A673 (cell line): Measurements from ENCODE around the gene NANOS3. TPM values are rescaled to one million over a fixed set of nuclear protein-coding genes. Genes with fewer than 3 reads are reported as not detected.

ENCODE experiments used
- BruUV-seq: library from RNA; stranded (reverse); fragments of 400-500 nt; replicated peaks from 2 replicates; lab custom pipeline; 2021; lab: Mats Ljungman, UMichigan
- CTCF ChIA-PET: fragments of 300-600 bp; sonication (Branson Sonifier 250); formaldehyde crosslinking; loops from one replicate; lab custom pipeline; 2022; ENCODE audit warnings: antibody characterized with exemption; lab: Charles Lee
- POLR2A ChIA-PET: fragments of 300-600 bp; sonication (Branson Sonifier 250); formaldehyde crosslinking; loops from one replicate; lab custom pipeline; 2022; ENCODE audit warnings: antibody characterized with exemption; ENCODE audit not compliant: low non-redundant PET; lab: Charles Lee
- DNase-seq: peaks from one replicate; pipeline ENCODE4 v3.0.0-alpha.2; 2015; ENCODE audit warnings: low spot score
- H3K27ac ChIP-seq: fragments of 200-600 bp; sonication (generic); 2 replicates; pipeline ENCODE4 v1.5.1; 2016; ENCODE audit warnings: mixed run types, low read depth, mild to moderate bottlenecking, mixed read lengths, antibody characterized with exemption, low read length; ENCODE audit not compliant: poor library complexity, severe bottlenecking
- H3K27me3 ChIP-seq: fragments of 200-600 bp; sonication (generic); replicated peaks from 2 replicates; pipeline ENCODE4 v1.6.1; 2017; ENCODE audit warnings: mixed run types, low read depth, mild to moderate bottlenecking, mixed read lengths, antibody characterized with exemption, low read length; ENCODE audit not compliant: insufficient read depth, poor library complexity
- H3K36me3 ChIP-seq: fragments of 200-600 bp; sonication (generic); 2 replicates; pipeline ENCODE4 v1.6.1; 2016; ENCODE audit warnings: mixed run types, mild to moderate bottlenecking, mixed read lengths, antibody characterized with exemption, low read length; ENCODE audit not compliant: insufficient read depth, poor library complexity, severe bottlenecking
- H3K4me1 ChIP-seq: fragments of 200-600 bp; sonication (generic); 2 replicates; pipeline ENCODE4 v1.6.1; 2017; ENCODE audit warnings: mixed run types, mild to moderate bottlenecking, mixed read lengths, antibody characterized with exemption, low read length; ENCODE audit not compliant: insufficient read depth, poor library complexity, severe bottlenecking
- H3K4me3 ChIP-seq: fragments of 200-600 bp; sonication (generic); 2 replicates; pipeline ENCODE4 v1.5.1; 2016; ENCODE audit warnings: low read depth, mixed run types, mild to moderate bottlenecking, mixed read lengths, low read length; ENCODE audit not compliant: poor library complexity, severe bottlenecking
- H3K9me3 ChIP-seq: fragments of 200-600 bp; sonication (generic); 2 replicates; pipeline ENCODE4 v1.6.1; 2016; ENCODE audit warnings: mixed run types, low read depth, mild to moderate bottlenecking, mixed read lengths, antibody characterized with exemption, low read length; ENCODE audit not compliant: poor library complexity, severe bottlenecking
- CTCF ChIP-seq: fragments of 300-800, 200-600 bp; sonication (generic); conservative IDR thresholded peaks from 2 replicates; pipeline ENCODE4 v1.5.1; 2017; ENCODE audit warnings: low read depth, mild to moderate bottlenecking, antibody characterized with exemption, low read length, moderate library complexity, mixed read lengths
- EZH2 ChIP-seq: fragments of 200-600 bp; sonication (generic); IDR thresholded peaks from 2 replicates; pipeline ENCODE4 v1.6.1; 2017; ENCODE audit warnings: borderline replicate concordance, low read depth, mild to moderate bottlenecking, mixed read lengths, antibody characterized with exemption, low read length; ENCODE audit not compliant: poor library complexity, severe bottlenecking
- intact Hi-C: fragments of 100-400 bp; cut with micrococcal nuclease; formaldehyde crosslinking; loops from one replicate; pipeline ENCODE4 v1.10.0; 2022; ENCODE audit not compliant: unreplicated experiment
- total RNA-seq: library from RNA; stranded (reverse); gene quantifications from 2 replicates; pipeline ENCODE4 v1.2.3, GENCODE V29; 2021

The NANOS3 gene
- total RNA-seq, 1 experiment from 2014 or later = 4.9 TPM

GRCh38 chr19:13894552-13894951 is 17.6 kb downstream of the NANOS3 start:
- DNase-seq = no peak
- intact Hi-C loops = no loop called here
- H3K4me3 ChIP-seq = no peak overlapping the region
- H3K27me3 ChIP-seq = no peaks in the 10 kb centered on the region
- TF ChIP-seq EZH2 = no peak
- TF ChIP-seq CTCF = no peak
- CTCF ChIA-PET = no interaction called here
- no peak overlapping the region for H3K27ac ChIP-seq
- H3K9me3 ChIP-seq = no peaks in the 10 kb centered on the region
- H3K4me1 ChIP-seq = no peaks in the 10 kb centered on the region
- no TSS peak for BruUV-seq
- H3K36me3 ChIP-seq = no peaks in the 10 kb centered on the region
- POLR2A ChIA-PET = no interaction called here

- no peak overlapping the region for H3K4me3 ChIP-seq
- no peak for DNase-seq
- H3K9me3 ChIP-seq = no peaks in the 10 kb centered on the region
- no peaks in the 10 kb centered on the region for H3K27me3 ChIP-seq
- H3K36me3 ChIP-seq = no peaks in the 10 kb centered on the region
- POLR2A ChIA-PET = no interaction called here
- TF ChIP-seq CTCF (no peak), EZH2 (no peak)
- H3K4me1 ChIP-seq = no peaks in the 10 kb centered on the region
- H3K27ac ChIP-seq = no peak overlapping the region
- BruUV-seq = no TSS peak
- intact Hi-C loops = no loop called here
- CTCF ChIA-PET = no interaction called here
These were observed 19.3 kb downstream of the NANOS3 start for GRCh38 chr19:13896227-13896626.

- ChIA-PET POLR2A (no interaction called here), CTCF (no interaction called here)
These were observed 22.5 kb downstream of the NANOS3 start for GRCh38 chr19:13899393-13899792.

More at GRCh38 chr19:13899393-13899792, 22.5 kb downstream of the NANOS3 start:
- Histone ChIP-seq H3K4me3 (no peak overlapping the region), H3K36me3 (no peaks in the 10 kb centered on the region), H3K27me3 (no peaks in the 10 kb centered on the region), H3K9me3 (no peaks in the 10 kb centered on the region), H3K27ac (no peak overlapping the region), H3K4me1 (no peaks in the 10 kb centered on the region)
- TF ChIP-seq CTCF = no peak
- TF ChIP-seq EZH2 = no peak
- BruUV-seq = no TSS peak
- intact Hi-C loops = no loop called here
- DNase-seq = no peak
